Umbilical cord (tissue), 2 donors: Measurements from ENCODE around the gene BACH1. TPM values are rescaled to one million over a fixed set of nuclear protein-coding genes. Genes with fewer than 3 reads are reported as not detected.

Experiments
- DNase-seq: peaks from one replicate; pipeline ENCODE4 v3.0.0-alpha.2; 2015; ENCODE audit warnings: low spot score
- total RNA-seq: library from RNA; depleted of rRNA; stranded (reverse); fragments of >200 nt; gene quantifications from one replicate; pipeline ENCODE4 v1.2.3, GENCODE V29; 2014; ENCODE audit warnings: low replicate concordance; ENCODE audit not compliant: insufficient read depth

Gene BACH1
- total RNA-seq, 1 donor from 2014 or later: 117 TPM

GRCh38 chr21:29315131-29315749 lies 16.5 kb downstream of the BACH1 start:
- no peak for DNase-seq

- DNase-seq: no peak
These were observed 17.5 kb downstream of the BACH1 start for GRCh38 chr21:29316029-29316742.

GRCh38 chr21:29316806-29317205 lies 18.1 kb downstream of the BACH1 start:
- no peak for DNase-seq

- DNase-seq: no peak
These were observed 19.6 kb downstream of the BACH1 start for GRCh38 chr21:29318354-29318753.

- no peak for DNase-seq
These were observed 21.3 kb downstream of the BACH1 start for GRCh38 chr21:29320031-29320430.

GRCh38 chr21:29321217-29321616 lies 22.5 kb downstream of the BACH1 start:
- DNase-seq: no peak

- DNase-seq: no peak
These were observed 23.5 kb downstream of the BACH1 start for GRCh38 chr21:29321932-29322928.

- DNase-seq: no peak
These were observed 24.5 kb downstream of the BACH1 start for GRCh38 chr21:29323189-29323588.

- DNase-seq: no peak
These were observed 28.3 kb downstream of the BACH1 start for GRCh38 chr21:29326914-29327554.

- DNase-seq: no peak
These were observed 30.7 kb downstream of the BACH1 start for GRCh38 chr21:29329406-29329805.

GRCh38 chr21:29330797-29331196 lies 32.1 kb downstream of the BACH1 start:
- no peak for DNase-seq

GRCh38 chr21:29332461-29333362 lies 34.0 kb downstream of the BACH1 start:
- DNase-seq: no peak

- DNase-seq: no peak
These were observed 34.7 kb downstream of the BACH1 start for GRCh38 chr21:29333406-29333805.

GRCh38 chr21:29334717-29335428 lies 36.2 kb downstream of the BACH1 start:
- no peak for DNase-seq

- DNase-seq: no peak
These were observed 37.0 kb downstream of the BACH1 start for GRCh38 chr21:29335720-29336119.

GRCh38 chr21:29338256-29338655 lies 39.5 kb downstream of the BACH1 start:
- no peak for DNase-seq

GRCh38 chr21:29340228-29340627 lies 41.5 kb downstream of the BACH1 start:
- no peak for DNase-seq

- no peak for DNase-seq
These were observed 43.7 kb downstream of the BACH1 start for GRCh38 chr21:29342363-29342957.

- DNase-seq: peak; percentile 64
These were observed 44.8 kb downstream of the BACH1 start for GRCh38 chr21:29343519-29343918.

GRCh38 chr21:29346281-29346680 lies 47.6 kb downstream of the BACH1 start:
- DNase-seq: no peak
